Testis (tissue), 2 donors: ENCODE measurements around the gene COL6A5.

Experiments used
- CTCF ChIP-seq, 3 experiments: fragments of 450-650 bp in 2 of 3; fragments of 200-600 bp in 1 of 3; sonication (generic) in 1 of 3; IDR thresholded peaks; one replicate each; pipeline ENCODE4 v1.5.1; 2016 to 2019; ENCODE audit warnings: antibody characterized with exemption in 3 of 3, mild to moderate bottlenecking in 2 of 3, moderate library complexity in 1 of 3
- POLR2A ChIP-seq: fragments of 450-650 bp; IDR thresholded peaks from one replicate; pipeline ENCODE4 v1.6.1; 2017; ENCODE audit warnings: antibody characterized with exemption, mild to moderate bottlenecking, moderate library complexity

- TF ChIP-seq CTCF (IDR thresholded peaks at IDR 0.05) (no peak), POLR2A (no peak)
Measured at GRCh38 chr3:130507746-130508145, 162.3 kb downstream of the COL6A5 start.
